HG03439 (cell line): ENCODE results near the gene PTPRM.
"Not testable (repeated sequence)": the region's sequence is repeated elsewhere in the genome, so short reads cannot be mapped to it uniquely, and the experiment has no call there.

Source experiments
- ATAC-seq: cut with Tn5 transposase; IDR thresholded peaks from one replicate; pipeline ENCODE4 v1.9.1; 2021; ENCODE audit warnings: mild to moderate bottlenecking, moderate library complexity; ENCODE audit not compliant: unreplicated experiment

The PTPRM gene

DNA sequence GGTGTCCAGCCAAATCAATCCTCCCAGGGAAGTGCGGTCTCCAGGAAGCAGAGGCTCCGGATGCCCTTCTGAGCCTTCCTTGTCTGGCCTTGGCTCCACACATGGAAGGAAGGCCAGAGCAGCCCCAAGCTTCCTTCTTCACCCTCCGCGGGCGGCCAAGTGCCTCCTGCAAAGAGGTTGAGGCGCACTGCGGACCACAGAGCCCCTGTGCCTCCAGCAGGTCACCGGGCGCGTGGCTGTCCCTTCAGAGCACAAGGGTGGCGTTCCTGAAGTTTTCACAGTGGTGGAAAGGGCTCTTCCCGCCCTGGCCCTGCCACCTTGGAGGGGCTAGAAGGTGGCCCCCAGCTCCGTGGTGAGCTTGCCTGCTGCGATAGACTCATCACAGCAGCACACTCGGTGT, 866.2 kb downstream of the PTPRM start:
- no peak for ATAC-seq

DNA sequence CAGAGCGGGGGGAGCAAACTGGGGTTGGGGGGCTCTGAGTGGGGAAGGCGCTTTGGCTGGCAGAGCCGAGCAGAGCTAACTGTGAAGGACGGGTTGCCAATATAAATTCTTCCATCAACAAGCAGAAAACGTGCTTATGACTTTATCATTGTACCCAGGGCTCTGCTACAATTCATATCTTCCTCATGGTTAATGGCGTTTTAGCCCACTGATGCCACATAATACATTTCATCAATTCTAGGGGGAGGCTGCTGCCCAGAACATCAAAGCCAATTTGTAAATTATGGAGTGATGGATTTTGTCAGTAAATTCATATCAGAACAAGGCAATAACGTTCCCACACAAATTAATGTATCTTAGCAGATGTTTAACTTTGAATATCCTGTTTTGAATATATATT, 866.7 kb downstream of the PTPRM start:
- ATAC-seq, result no peak

GRCh38 chr18:8435376-8435775, 868.3 kb downstream of the PTPRM start:
- ATAC-seq, result no peak

DNA sequence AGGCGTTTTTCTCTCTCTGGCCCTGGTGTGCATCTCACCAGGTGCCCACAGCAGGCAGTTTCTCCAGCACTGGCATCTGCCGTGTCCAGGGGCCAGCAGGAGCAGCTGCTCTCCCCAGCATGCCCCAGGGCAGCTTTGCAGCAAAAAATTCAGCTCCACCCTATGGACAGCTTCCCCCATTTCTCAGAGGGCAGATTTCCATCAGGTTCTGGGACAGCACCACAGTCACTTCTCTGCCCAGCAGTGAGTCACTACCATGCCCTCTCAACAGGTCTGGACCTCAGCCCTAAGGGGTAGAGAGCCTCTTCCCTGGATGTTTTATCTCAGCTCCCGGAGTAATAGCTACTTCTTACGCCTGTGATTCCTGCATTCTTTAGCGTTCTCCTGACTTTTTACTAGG, 871.9 kb downstream of the PTPRM start:
- ATAC-seq, result no peak

- ATAC-seq, result no peak
Observed at GRCh38 chr18:8443505-8443904, 876.4 kb downstream of the PTPRM start.

DNA sequence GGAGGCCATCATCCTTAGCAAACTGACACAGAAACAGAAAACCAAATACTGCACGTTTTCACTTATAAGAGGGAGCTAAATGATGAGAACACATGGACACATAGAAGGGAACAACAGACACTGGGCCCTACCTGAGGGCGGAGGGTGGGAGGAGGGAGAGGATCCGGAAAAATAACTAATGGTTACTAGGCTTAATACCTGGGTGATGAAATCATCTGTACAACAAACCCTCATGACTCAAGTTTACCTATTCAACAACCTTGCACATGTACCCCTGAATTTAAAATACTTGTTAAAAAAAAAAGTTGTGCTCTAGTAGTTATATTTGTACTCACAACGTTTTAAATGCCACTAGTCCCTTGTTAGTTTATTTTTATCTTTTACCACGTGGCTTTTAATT, 879.8 kb downstream of the PTPRM start:
- not testable (repeated sequence) for ATAC-seq

DNA sequence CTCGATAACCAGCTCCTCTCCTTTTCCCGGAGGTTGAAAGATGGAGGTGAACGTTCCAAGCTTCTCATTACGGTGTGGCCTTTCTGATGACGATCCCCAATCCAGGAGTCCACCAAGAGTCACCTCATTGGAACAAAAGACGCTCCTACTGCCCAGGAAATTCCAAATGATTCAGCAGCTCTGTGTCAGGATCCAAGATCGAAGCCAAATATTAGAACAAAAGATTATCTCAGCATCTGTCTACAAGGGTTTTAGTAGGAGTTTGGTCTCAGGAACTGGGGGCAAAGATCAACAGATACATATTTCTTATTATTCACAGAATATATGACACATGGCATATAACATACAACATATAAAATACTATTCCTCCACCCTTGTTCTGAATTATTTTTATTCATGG, 881.0 kb downstream of the PTPRM start:
- ATAC-seq, result no peak

DNA sequence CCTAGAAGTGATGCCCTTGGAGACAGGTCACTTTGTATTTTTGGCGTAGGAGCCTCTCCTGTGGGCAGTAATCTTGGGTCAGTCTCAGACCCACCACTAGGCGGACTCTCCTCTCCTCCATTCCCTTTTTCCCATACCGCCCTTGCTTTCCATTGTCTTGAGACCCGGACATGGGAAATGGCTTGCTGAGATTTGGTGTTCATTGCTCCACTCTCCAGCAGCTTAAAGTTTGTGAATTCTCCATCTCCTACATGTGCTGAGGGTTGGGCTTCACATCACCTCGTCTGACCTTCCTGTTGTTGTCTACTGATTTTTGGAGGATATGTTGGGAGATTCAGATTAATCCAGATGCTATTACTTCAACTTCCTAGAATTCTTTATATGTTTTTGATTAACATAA, 882.9 kb downstream of the PTPRM start:
- no peak for ATAC-seq

- no peak for ATAC-seq
Observed at GRCh38 chr18:8450898-8451665, 884.0 kb downstream of the PTPRM start.

- no peak for ATAC-seq
Observed at GRCh38 chr18:8453528-8453927, 886.4 kb downstream of the PTPRM start.

GRCh38 chr18:8454136-8454535, 887.0 kb downstream of the PTPRM start:
- ATAC-seq, result no peak

GRCh38 chr18:8455661-8456614, 888.8 kb downstream of the PTPRM start:
- ATAC-seq, result no peak
